ENCODE measurements around the gene HFE. TPM values are rescaled to one million over a fixed set of nuclear protein-coding genes. Genes with fewer than 3 reads are reported as not detected.

HFE gene
- total and polyA plus RNA-seq, 2 of the 13 experiments (the other 11 are each of a cell fraction or from before 2014, with no cell fraction given), result 3.7 to 6.3 TPM

DNA sequence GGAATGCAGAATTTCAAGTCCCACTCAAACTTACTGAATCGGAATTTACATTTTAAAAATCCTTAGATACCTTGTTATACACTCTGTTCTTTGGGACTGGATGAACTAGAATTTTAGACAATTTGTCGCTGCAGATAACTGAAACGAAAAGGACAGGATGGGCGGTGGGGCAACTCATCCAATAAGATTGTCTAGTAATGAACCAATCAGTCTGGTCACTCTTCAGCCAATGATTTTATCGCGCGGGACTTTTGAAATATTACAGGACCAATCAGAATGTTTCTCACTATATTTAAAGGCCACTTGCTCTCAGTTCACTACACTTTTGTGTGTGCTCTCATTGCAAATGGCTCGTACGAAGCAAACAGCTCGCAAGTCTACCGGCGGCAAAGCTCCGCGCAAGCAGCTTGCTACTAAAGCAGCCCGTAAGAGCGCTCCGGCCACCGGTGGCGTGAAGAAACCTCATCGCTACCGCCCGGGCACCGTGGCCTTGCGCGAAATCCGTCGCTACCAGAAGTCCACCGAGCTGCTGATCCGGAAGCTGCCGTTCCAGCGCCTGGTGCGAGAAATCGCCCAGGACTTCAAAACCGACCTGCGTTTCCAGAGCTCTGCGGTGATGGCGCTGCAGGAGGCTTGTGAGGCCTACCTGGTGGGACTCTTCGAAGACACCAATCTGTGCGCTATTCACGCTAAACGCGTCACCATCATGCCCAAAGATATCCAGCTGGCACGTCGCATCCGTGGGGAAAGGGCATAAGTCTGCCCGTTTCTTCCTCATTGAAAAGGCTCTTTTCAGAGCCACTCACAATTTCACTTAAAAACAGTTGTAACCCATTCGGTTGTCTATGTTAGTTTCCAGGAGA is 41.9 kb upstream of the HFE start (continued):
- TF ChIP-seq, protein P1, sequence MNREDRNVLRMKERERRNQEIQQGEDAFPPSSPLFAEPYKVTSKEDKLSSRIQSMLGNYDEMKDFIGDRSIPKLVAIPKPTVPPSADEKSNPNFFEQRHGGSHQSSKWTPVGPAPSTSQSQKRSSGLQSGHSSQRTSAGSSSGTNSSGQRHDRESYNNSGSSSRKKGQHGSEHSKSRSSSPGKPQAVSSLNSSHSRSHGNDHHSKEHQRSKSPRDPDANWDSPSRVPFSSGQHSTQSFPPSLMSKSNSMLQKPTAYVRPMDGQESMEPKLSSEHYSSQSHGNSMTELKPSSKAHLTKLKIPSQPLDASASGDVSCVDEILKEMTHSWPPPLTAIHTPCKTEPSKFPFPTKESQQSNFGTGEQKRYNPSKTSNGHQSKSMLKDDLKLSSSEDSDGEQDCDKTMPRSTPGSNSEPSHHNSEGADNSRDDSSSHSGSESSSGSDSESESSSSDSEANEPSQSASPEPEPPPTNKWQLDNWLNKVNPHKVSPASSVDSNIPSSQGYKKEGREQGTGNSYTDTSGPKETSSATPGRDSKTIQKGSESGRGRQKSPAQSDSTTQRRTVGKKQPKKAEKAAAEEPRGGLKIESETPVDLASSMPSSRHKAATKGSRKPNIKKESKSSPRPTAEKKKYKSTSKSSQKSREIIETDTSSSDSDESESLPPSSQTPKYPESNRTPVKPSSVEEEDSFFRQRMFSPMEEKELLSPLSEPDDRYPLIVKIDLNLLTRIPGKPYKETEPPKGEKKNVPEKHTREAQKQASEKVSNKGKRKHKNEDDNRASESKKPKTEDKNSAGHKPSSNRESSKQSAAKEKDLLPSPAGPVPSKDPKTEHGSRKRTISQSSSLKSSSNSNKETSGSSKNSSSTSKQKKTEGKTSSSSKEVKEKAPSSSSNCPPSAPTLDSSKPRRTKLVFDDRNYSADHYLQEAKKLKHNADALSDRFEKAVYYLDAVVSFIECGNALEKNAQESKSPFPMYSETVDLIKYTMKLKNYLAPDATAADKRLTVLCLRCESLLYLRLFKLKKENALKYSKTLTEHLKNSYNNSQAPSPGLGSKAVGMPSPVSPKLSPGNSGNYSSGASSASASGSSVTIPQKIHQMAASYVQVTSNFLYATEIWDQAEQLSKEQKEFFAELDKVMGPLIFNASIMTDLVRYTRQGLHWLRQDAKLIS (CRISPR knock-in tag; IDR thresholded peaks at IDR 0.05), result peak; percentile 100
- TF ChIP-seq ZNF629 (CRISPR knock-in tag; conservative IDR thresholded peaks at IDR 0.05) (peak; percentile 55; the same call in 1 of the 2 replicates), PHB2 (IDR thresholded peaks at IDR 0.05; ENCODE audit: partially characterized antibody) (no peak), SIX4 (CRISPR knock-in tag; IDR thresholded peaks at IDR 0.05) (0 out of 2 replicates have a peak, but pooled peaks have one; percentile 56), ZFAT (CRISPR knock-in tag; conservative IDR thresholded peaks at IDR 0.05) (no peak), ZNF546 (CRISPR knock-in tag; conservative IDR thresholded peaks at IDR 0.05) (peak; percentile 64; the same call in 1 of the 2 replicates), KDM5B (CRISPR knock-in tag; IDR thresholded peaks at IDR 0.05; ENCODE audit: borderline replicate concordance) (peak; percentile 93; the same call in 1 of the 2 replicates), SOX13 (IDR thresholded peaks at IDR 0.05) (peak; percentile 87), SOX13 (CRISPR knock-in tag; conservative IDR thresholded peaks at IDR 0.05 in 1 of 2, IDR thresholded peaks at IDR 0.05 in 1 of 2) (no peak; a peak in 1 of 4 replicates), ZNF512 (CRISPR knock-in tag; IDR thresholded peaks at IDR 0.05) (0 out of 2 replicates have a peak, but pooled peaks have one; percentile 67), ZSCAN9 (CRISPR knock-in tag; IDR thresholded peaks at IDR 0.05; ENCODE audit: borderline replicate concordance) (peak; percentile 67; the same call in 1 of the 2 replicates), SMAD3 (CRISPR knock-in tag; IDR thresholded peaks at IDR 0.05) (peak; percentile 81), NFE2 (CRISPR knock-in tag; IDR thresholded peaks at IDR 0.05) (no peak), MED8 (CRISPR knock-in tag; IDR thresholded peaks at IDR 0.05; ENCODE audit: insufficient replicate concordance) (peak; percentile 98), ZNF235 (CRISPR knock-in tag; IDR thresholded peaks at IDR 0.05; ENCODE audit: borderline replicate concordance) (peak; percentile 40; the same call in 1 of the 2 replicates)
- TF ChIP-seq, protein P2, sequence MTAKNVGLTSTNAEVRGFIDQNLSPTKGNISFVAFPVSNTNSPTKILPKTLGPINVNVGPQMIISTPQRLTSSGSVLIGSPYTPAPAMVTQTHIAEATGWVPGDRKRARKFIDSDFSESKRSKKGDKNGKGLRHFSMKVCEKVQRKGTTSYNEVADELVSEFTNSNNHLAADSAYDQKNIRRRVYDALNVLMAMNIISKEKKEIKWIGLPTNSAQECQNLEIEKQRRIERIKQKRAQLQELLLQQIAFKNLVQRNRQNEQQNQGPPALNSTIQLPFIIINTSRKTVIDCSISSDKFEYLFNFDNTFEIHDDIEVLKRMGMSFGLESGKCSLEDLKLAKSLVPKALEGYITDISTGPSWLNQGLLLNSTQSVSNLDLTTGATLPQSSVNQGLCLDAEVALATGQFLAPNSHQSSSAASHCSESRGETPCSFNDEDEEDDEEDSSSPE (CRISPR knock-in tag; IDR thresholded peaks at IDR 0.05), result peak; percentile 97
- TF ChIP-seq, protein P3, sequence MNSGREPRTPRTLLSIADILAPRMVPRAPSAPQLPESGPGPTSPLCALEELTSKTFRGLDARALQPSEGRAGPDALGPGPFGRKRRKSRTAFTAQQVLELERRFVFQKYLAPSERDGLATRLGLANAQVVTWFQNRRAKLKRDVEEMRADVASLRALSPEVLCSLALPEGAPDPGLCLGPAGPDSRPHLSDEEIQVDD (CRISPR knock-in tag; IDR thresholded peaks at IDR 0.05; ENCODE audit: borderline replicate concordance), result peak; percentile 95
- TF ChIP-seq, protein P4, sequence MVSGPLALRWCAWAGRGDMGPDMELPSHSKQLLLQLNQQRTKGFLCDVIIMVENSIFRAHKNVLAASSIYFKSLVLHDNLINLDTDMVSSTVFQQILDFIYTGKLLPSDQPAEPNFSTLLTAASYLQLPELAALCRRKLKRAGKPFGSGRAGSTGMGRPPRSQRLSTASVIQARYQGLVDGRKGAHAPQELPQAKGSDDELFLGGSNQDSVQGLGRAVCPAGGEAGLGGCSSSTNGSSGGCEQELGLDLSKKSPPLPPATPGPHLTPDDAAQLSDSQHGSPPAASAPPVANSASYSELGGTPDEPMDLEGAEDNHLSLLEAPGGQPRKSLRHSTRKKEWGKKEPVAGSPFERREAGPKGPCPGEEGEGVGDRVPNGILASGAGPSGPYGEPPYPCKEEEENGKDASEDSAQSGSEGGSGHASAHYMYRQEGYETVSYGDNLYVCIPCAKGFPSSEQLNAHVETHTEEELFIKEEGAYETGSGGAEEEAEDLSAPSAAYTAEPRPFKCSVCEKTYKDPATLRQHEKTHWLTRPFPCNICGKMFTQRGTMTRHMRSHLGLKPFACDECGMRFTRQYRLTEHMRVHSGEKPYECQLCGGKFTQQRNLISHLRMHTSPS (CRISPR knock-in tag; IDR thresholded peaks at IDR 0.05; ENCODE audit: low read depth), result peak; percentile 78
